Measurements from ENCODE around the gene LDLRAD3. TPM values are rescaled to one million over a fixed set of nuclear protein-coding genes. Genes with fewer than 3 reads are reported as not detected.
A peak's percentile ranks its signal among the peaks of the same experiment; 100 is the strongest.

The LDLRAD3 gene
- total RNA-seq, 1 donor from 2014 or later, result 8.6 TPM

GRCh38 chr11:36014898-36015665 is 71.2 kb downstream of the LDLRAD3 start:
- no peak for DNase-seq (ENCODE audit: low spot score)
- Mint-ChIP-seq H3K9me3 (ENCODE audit: low read depth) (peaks cover 4% of the 10 kb centered on the region), H3K27ac (ENCODE audit: unreplicated experiment) (no peak overlapping the region), H3K36me3 (ENCODE audit: low read depth) (peaks cover 2% of the 10 kb centered on the region), H3K27me3 (ENCODE audit: low read depth) (no peaks in the 10 kb centered on the region), H3K4me3 (ENCODE audit: unreplicated experiment) (no peak overlapping the region), H3K4me1 (ENCODE audit: low read depth) (peaks cover 40% of the 10 kb centered on the region)
- TF ChIP-seq CTCF (IDR thresholded peaks at IDR 0.05), result no peak

GRCh38 chr11:36015799-36016198 is 71.9 kb downstream of the LDLRAD3 start:
- Mint-ChIP-seq H3K27ac (ENCODE audit: unreplicated experiment) (peak overlapping the region; percentile 67), H3K36me3 (ENCODE audit: low read depth) (peaks cover 2% of the 10 kb centered on the region)
- TF ChIP-seq CTCF (IDR thresholded peaks at IDR 0.05), result no peak

GRCh38 chr11:36016263-36016662 is 72.4 kb downstream of the LDLRAD3 start:
- no peak for DNase-seq (ENCODE audit: low spot score)
- Mint-ChIP-seq H3K4me3 (ENCODE audit: unreplicated experiment) (no peak overlapping the region), H3K4me1 (ENCODE audit: low read depth) (peaks cover 30% of the 10 kb centered on the region), H3K9me3 (ENCODE audit: low read depth) (peaks cover 4% of the 10 kb centered on the region), H3K27ac (ENCODE audit: unreplicated experiment) (peak overlapping the region; percentile 34), H3K27me3 (ENCODE audit: low read depth) (no peaks in the 10 kb centered on the region), H3K36me3 (ENCODE audit: low read depth) (peaks cover 2% of the 10 kb centered on the region)
- TF ChIP-seq CTCF (IDR thresholded peaks at IDR 0.05), result no peak

More at GRCh38 chr11:36015799-36016198, 71.9 kb downstream of the LDLRAD3 start:
- no peak overlapping the region for H3K4me3 Mint-ChIP-seq (ENCODE audit: unreplicated experiment)
- H3K4me1 Mint-ChIP-seq (ENCODE audit: low read depth), result peaks cover 33% of the 10 kb centered on the region
- no peak for DNase-seq (ENCODE audit: low spot score)
- peaks cover 4% of the 10 kb centered on the region for H3K9me3 Mint-ChIP-seq (ENCODE audit: low read depth)
- H3K27me3 Mint-ChIP-seq (ENCODE audit: low read depth), result no peaks in the 10 kb centered on the region

GRCh38 chr11:36016709-36017108 is 72.8 kb downstream of the LDLRAD3 start:
- Mint-ChIP-seq H3K4me3 (ENCODE audit: unreplicated experiment) (no peak overlapping the region), H3K36me3 (ENCODE audit: low read depth) (peaks cover 2% of the 10 kb centered on the region), H3K4me1 (ENCODE audit: low read depth) (peaks cover 29% of the 10 kb centered on the region), H3K9me3 (ENCODE audit: low read depth) (peaks cover 4% of the 10 kb centered on the region), H3K27me3 (ENCODE audit: low read depth) (no peaks in the 10 kb centered on the region), H3K27ac (ENCODE audit: unreplicated experiment) (peak overlapping the region; percentile 34)
- DNase-seq (ENCODE audit: low spot score), result no peak
- no peak for TF ChIP-seq CTCF (IDR thresholded peaks at IDR 0.05)

GRCh38 chr11:36019005-36019596 is 75.2 kb downstream of the LDLRAD3 start:
- no peak for DNase-seq (ENCODE audit: low spot score)
- H3K27ac Mint-ChIP-seq (ENCODE audit: unreplicated experiment), result no peak overlapping the region
- H3K27me3 Mint-ChIP-seq (ENCODE audit: low read depth), result no peaks in the 10 kb centered on the region
- H3K9me3 Mint-ChIP-seq (ENCODE audit: low read depth), result no peaks in the 10 kb centered on the region
- peaks cover 26% of the 10 kb centered on the region for H3K4me1 Mint-ChIP-seq (ENCODE audit: low read depth)
- TF ChIP-seq CTCF (IDR thresholded peaks at IDR 0.05), result no peak
- H3K36me3 Mint-ChIP-seq (ENCODE audit: low read depth), result peaks cover under 1% of the 10 kb centered on the region
- H3K4me3 Mint-ChIP-seq (ENCODE audit: unreplicated experiment), result no peak overlapping the region
